Activated CD4-positive, alpha-beta T cell treated with anti-CD3 and anti-CD28 coated beads, Interleukin-2, amount 10 ng/mL, durations not matched to agents 7 days and 5 days (primary cell): ENCODE data around the gene CDKL4. TPM values are rescaled to one million over a fixed set of nuclear protein-coding genes. Genes with fewer than 3 reads are reported as not detected.

Source experiments
- CTCF ChIA-PET: fragments of 350-600 bp; sonication (Branson Sonifier 250); formaldehyde crosslinking; loops from one replicate; lab custom pipeline; 2021; ENCODE audit warnings: antibody characterized with exemption; lab: Charles Lee
- POLR2A ChIA-PET: fragments of 350-600 bp; sonication (Branson Sonifier 250); formaldehyde crosslinking; loops from one replicate; lab custom pipeline; 2021; ENCODE audit warnings: antibody characterized with exemption; lab: Charles Lee
- DNase-seq: peaks from one replicate; pipeline ENCODE4 v3.0.0-alpha.2; 2020
- H3K27ac Mint-ChIP-seq: one replicate; pipeline ENCODE4 v1.8.0; 2021; ENCODE audit warnings: mild to moderate bottlenecking, moderate library complexity, mixed read lengths
- H3K27me3 Mint-ChIP-seq: one replicate; pipeline ENCODE4 v1.8.0; 2021; ENCODE audit warnings: mixed read lengths
- H3K36me3 Mint-ChIP-seq: one replicate; pipeline ENCODE4 v1.8.0; 2021; ENCODE audit warnings: low read depth, mixed read lengths
- H3K4me1 Mint-ChIP-seq: one replicate; pipeline ENCODE4 v1.8.0; 2021; ENCODE audit warnings: mixed read lengths
- H3K4me3 Mint-ChIP-seq: one replicate; pipeline ENCODE4 v1.8.0; 2021; ENCODE audit warnings: mild to moderate bottlenecking, moderate library complexity, mixed read lengths
- H3K9me3 Mint-ChIP-seq: one replicate; pipeline ENCODE4 v1.8.0; 2021; ENCODE audit warnings: mixed read lengths
- total RNA-seq, 2 experiments: library from RNA; stranded (reverse); gene quantifications; one replicate each; pipeline ENCODE4 v1.2.3, GENCODE V29; 2021

Gene CDKL4
- total RNA-seq, 2 experiments from 2014 or later = 0.32 to 0.50 TPM

DNA sequence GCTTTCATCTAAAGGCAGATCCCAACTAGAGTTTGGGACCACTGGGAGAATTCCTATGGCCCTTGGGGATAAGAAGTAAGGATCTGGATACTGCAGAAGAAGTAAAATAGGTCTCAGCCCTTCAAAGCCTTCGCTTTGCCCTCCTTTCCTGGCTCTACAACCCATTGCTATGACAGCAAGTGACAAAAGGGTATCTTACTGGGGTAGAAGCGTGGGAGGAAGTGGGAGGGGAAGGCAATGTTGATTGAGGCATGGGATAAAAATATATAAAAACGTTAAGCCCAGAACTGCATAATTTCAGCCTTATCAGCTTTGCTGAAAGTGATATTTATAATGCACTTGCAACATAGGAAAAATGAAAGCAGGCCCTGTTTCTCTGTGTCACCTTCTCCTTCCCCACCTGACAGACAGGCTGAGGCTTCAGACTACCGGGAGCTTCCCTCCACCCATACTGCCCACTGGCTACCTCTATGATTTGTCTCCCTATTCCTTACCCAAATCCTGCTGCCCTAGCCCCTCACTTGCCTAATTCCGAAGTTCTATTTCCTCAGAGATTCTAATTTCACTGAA lies 108.0 kb downstream of the CDKL4 start:
- H3K9me3 Mint-ChIP-seq = peaks cover 6% of the 10 kb centered on the region
- ChIA-PET POLR2A (no interaction called here), CTCF (interaction anchor here (1.1 to 1.9 kb wide), 2 partner anchors 9 to 11 kb away, joined by 5 to 11 read pairs; no protein-coding TSS in a partner anchor)
- H3K4me1 Mint-ChIP-seq = peaks cover 83% of the 10 kb centered on the region
- H3K36me3 Mint-ChIP-seq = peaks cover 18% of the 10 kb centered on the region
- peak; percentile 24 for DNase-seq
- peak overlapping the region; percentile 92 for H3K27ac Mint-ChIP-seq
- peak overlapping the region; percentile 21 for H3K4me3 Mint-ChIP-seq
- H3K27me3 Mint-ChIP-seq = no peaks in the 10 kb centered on the region

DNA sequence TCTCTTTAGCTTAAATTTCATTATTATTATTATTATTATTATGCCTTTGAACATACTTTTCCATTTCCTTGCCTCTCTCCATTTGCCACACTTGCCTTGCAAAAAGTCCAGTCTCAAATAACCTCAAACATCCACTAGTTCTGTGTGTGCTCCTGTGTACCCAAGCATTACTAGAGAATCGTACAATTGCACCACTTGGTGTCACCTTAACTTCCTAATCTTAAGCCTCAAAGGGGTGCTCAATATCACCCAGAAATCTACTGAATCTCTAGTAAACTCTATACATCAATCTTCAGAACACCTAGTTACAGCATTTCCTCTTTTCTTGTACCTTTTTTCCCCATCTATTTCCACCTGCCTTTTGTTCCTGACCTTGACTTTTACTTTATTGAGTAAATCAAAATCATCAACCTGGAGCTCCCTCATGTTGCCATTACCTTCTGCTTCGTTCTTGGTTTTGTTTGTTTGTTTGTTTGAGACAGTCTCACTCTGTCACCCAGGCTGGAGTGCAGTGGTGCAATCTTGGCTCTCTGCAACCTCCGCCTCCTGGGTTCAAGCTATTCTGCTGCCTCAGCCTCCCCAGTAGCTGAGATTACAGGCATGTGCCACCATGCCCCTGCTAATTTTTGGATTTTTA lies 110.4 kb downstream of the CDKL4 start:
- POLR2A ChIA-PET = no interaction called here
- H3K27ac Mint-ChIP-seq = peak overlapping the region; percentile 65

DNA sequence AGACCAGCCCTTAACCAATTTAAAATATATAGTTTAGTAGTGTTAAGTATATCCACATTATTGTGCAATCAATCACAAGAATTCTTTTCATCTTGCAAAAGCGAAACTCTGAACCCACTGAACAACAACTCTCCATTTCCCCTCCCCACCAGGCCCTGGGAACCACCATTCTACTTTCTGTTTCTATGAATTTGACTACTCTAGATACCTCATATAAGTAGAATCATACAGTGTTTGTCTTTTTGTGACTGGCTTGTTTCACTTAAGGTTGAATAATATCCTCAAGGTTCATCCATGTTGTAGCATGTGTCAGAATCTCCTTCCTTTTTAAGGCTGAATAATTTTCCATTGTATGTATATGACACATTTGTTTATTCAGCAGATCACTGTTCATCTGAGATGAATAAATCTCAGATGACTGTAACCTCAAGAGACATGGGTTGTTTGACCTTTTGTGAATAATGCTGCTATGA lies 114.8 kb downstream of the CDKL4 start:
- H3K9me3 Mint-ChIP-seq = peaks cover 9% of the 10 kb centered on the region
- H3K36me3 Mint-ChIP-seq = peaks cover 23% of the 10 kb centered on the region
- peak overlapping the region; percentile 10 for H3K4me3 Mint-ChIP-seq
- peaks cover 78% of the 10 kb centered on the region for H3K4me1 Mint-ChIP-seq
- POLR2A ChIA-PET = no interaction called here
- CTCF ChIA-PET = interaction anchor here (1.0 to 2.1 kb wide), 4 partner anchors 9 to 99 kb away, joined by 4 to 10 read pairs (median 4); partner anchors contain the start of gene SOS1
- peak overlapping the region; percentile 99 for H3K27ac Mint-ChIP-seq
- DNase-seq = peak; percentile 86
- H3K27me3 Mint-ChIP-seq = no peaks in the 10 kb centered on the region

More for the DNA sequence above, 110.4 kb downstream of the CDKL4 start:
- DNase-seq = no peak
- CTCF ChIA-PET = interaction anchor here (0.6 to 2.1 kb wide), 5 partner anchors 9 to 56 kb away, joined by 4 to 10 read pairs (median 4); no protein-coding TSS in a partner anchor
- peaks cover 11% of the 10 kb centered on the region for H3K9me3 Mint-ChIP-seq
- H3K4me3 Mint-ChIP-seq = no peak overlapping the region
- peaks cover 25% of the 10 kb centered on the region for H3K36me3 Mint-ChIP-seq
- H3K4me1 Mint-ChIP-seq = peaks cover 82% of the 10 kb centered on the region
- H3K27me3 Mint-ChIP-seq = no peaks in the 10 kb centered on the region

DNA sequence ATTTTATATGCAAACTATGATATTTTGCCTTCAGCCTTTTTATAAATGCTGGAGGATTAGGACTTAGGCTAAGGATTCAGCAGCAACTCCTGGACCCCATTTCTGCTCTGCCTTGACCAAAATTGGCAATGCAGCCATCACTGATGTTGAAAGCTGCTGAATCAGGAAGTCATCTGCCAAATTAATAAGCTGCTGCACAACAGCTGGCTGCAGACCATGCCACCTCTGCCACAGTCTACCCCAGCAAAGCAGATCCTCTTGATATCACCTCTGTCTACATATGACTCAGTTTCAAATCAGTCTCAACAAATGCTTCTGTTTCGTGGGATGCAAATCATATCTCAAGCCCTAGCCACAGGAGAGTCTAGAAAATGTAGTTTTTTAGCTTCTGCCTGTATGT lies 115.8 kb downstream of the CDKL4 start:
- POLR2A ChIA-PET = interaction anchor here (0.7 kb wide), 1 partner anchor 33 kb away, joined by 3 read pairs; no protein-coding TSS in a partner anchor
- H3K27ac Mint-ChIP-seq = peak overlapping the region; percentile 99
- peaks cover 25% of the 10 kb centered on the region for H3K36me3 Mint-ChIP-seq
- DNase-seq = peak; percentile 75
- peaks cover 6% of the 10 kb centered on the region for H3K9me3 Mint-ChIP-seq
- CTCF ChIA-PET = interaction anchor here (0.6 to 2.1 kb wide), 9 partner anchors 8 to 221 kb away, joined by 3 to 10 read pairs (median 4); no protein-coding TSS in a partner anchor
- H3K4me3 Mint-ChIP-seq = peak overlapping the region; percentile 10
- H3K4me1 Mint-ChIP-seq = peaks cover 77% of the 10 kb centered on the region
- no peaks in the 10 kb centered on the region for H3K27me3 Mint-ChIP-seq

Other genes starting within 250 kb of the CDKL4 start
- 100 to 1,000 TPM; 204 to 209 TPM for gene SOS1, start 122.9 kb downstream of the CDKL4 start, total RNA-seq
- gene MAP4K3, start 193.3 kb upstream of the CDKL4 start, total RNA-seq = 1 to 10 TPM; 8.1 to 8.7 TPM